ENCODE measurements around the gene FOXN1. TPM values are rescaled to one million over a fixed set of nuclear protein-coding genes. Genes with fewer than 3 reads are reported as not detected.

The FOXN1 gene
- total and polyA plus RNA-seq, 2 of the 4 experiments (the other 2 are of a cell fraction) = not detected

- no peak overlapping the region for H3K14ac ChIP-seq (replicated peaks; ENCODE audit: low read depth, low read length)
- H2BK20ac ChIP-seq (ENCODE audit: low read depth, low read length) = no peak overlapping the region
- H3K9me3 ChIP-seq (ENCODE audit: control insufficient read depth, insufficient read depth, low read length) = no peaks in the 10 kb centered on the region
- H2AFZ ChIP-seq (replicated peaks; ENCODE audit: low read length, poor library complexity) = no peak overlapping the region
- H3K56ac ChIP-seq (ENCODE audit: extremely low read depth, insufficient read depth, low read length) = no peak overlapping the region
- TF ChIP-seq POLR2A (IDR thresholded peaks at IDR 0.05; ENCODE audit: low read depth, low read length) (no peak), USF2 (IDR thresholded peaks at IDR 0.05; ENCODE audit: low read depth, low read length) (no peak), RAD21 (IDR thresholded peaks at IDR 0.05; ENCODE audit: low read length) (no peak), CEBPB (IDR thresholded peaks at IDR 0.05; ENCODE audit: low read depth, low read length) (no peak), MAZ (IDR thresholded peaks at IDR 0.05; ENCODE audit: borderline replicate concordance, low read depth, low read length) (no peak), RCOR1 (IDR thresholded peaks at IDR 0.05; ENCODE audit: insufficient replicate concordance, low read length) (no peak), RFX5 (IDR thresholded peaks at IDR 0.05; ENCODE audit: low read depth, low read length) (no peak), FOS (IDR thresholded peaks at IDR 0.05; ENCODE audit: low read depth, low read length) (no peak), BHLHE40 (IDR thresholded peaks at IDR 0.05; ENCODE audit: low read depth, low read length) (no peak), MAFK (IDR thresholded peaks at IDR 0.05; ENCODE audit: low read depth, low read length) (no peak), NFE2L2 (IDR thresholded peaks at IDR 0.05; ENCODE audit: low read depth, low read length) (no peak)
- TF ChIP-seq, protein P1, sequence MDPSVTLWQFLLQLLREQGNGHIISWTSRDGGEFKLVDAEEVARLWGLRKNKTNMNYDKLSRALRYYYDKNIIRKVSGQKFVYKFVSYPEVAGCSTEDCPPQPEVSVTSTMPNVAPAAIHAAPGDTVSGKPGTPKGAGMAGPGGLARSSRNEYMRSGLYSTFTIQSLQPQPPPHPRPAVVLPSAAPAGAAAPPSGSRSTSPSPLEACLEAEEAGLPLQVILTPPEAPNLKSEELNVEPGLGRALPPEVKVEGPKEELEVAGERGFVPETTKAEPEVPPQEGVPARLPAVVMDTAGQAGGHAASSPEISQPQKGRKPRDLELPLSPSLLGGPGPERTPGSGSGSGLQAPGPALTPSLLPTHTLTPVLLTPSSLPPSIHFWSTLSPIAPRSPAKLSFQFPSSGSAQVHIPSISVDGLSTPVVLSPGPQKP (IDR thresholded peaks at IDR 0.05; ENCODE audit: borderline replicate concordance, low read depth, low read length) = no peak
- TF ChIP-seq, protein P2, sequence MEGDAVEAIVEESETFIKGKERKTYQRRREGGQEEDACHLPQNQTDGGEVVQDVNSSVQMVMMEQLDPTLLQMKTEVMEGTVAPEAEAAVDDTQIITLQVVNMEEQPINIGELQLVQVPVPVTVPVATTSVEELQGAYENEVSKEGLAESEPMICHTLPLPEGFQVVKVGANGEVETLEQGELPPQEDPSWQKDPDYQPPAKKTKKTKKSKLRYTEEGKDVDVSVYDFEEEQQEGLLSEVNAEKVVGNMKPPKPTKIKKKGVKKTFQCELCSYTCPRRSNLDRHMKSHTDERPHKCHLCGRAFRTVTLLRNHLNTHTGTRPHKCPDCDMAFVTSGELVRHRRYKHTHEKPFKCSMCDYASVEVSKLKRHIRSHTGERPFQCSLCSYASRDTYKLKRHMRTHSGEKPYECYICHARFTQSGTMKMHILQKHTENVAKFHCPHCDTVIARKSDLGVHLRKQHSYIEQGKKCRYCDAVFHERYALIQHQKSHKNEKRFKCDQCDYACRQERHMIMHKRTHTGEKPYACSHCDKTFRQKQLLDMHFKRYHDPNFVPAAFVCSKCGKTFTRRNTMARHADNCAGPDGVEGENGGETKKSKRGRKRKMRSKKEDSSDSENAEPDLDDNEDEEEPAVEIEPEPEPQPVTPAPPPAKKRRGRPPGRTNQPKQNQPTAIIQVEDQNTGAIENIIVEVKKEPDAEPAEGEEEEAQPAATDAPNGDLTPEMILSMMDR (conservative IDR thresholded peaks at IDR 0.05; ENCODE audit: low read depth, low read length) = no peak
- no peak overlapping the region for H3K23ac ChIP-seq (ENCODE audit: low read depth, low read length)
- no peaks in the 10 kb centered on the region for H3K79me1 ChIP-seq (ENCODE audit: low read depth in 1 of 2, low read length in 2 of 2)
- ChIA-PET CTCF (interaction anchor here (0.9 to 1.3 kb wide), 2 partner anchors 39 to 117 kb away, joined by 4 read pairs; no protein-coding TSS in a partner anchor), POLR2A (ENCODE audit: unreplicated experiment) (no interaction called here)
- in situ Hi-C loops (cut with MboI; ENCODE audit: low sequenced_read_pairs) = loop anchor here (5.0 to 10.0 kb wide), 2 partner anchors 42 to 119 kb away; partner anchors contain the start of gene RSKR
- dilution Hi-C loops (cut with HindIII; ENCODE audit: low sequenced_read_pairs, unreplicated experiment) = no loop called here
- peaks cover 22% of the 10 kb centered on the region for H3K27me3 ChIP-seq (ENCODE audit: control insufficient read depth, insufficient read depth, low read length)
- no peak overlapping the region for H3K4me3 ChIP-seq (ENCODE audit: insufficient read depth, low read depth, low read length)
- no peak overlapping the region for H2BK5ac ChIP-seq (ENCODE audit: low read depth, low read length, poor library complexity, severe bottlenecking)
- H3K9ac ChIP-seq (ENCODE audit: low read depth, low read length) = no peak overlapping the region
- H4K20me1 ChIP-seq (ENCODE audit: insufficient read depth, low read length) = 0 out of 2 replicates have a peak, but pooled peaks cover 5% of the 10 kb centered on the region
- no TSS peak for BruUV-seq (replicated peaks)
- no peak overlapping the region for H3K4me2 ChIP-seq (ENCODE audit: low read depth, low read length)
- H3K4ac ChIP-seq (ENCODE audit: low read depth, low read length) = no peak overlapping the region
- no peak overlapping the region for H4K91ac ChIP-seq (ENCODE audit: insufficient read depth, low read depth, low read length)
- peaks cover 6% of the 10 kb centered on the region; the same call in 1 of the 2 replicates for H3K4me1 ChIP-seq (ENCODE audit: control insufficient read depth, insufficient read depth, low read length)
- 76% methylated on average over 5 of the region's 8 CpGs; no CpG with 5 or more reads in 1 of the 2 experiments for WGBS, 2 experiments (ENCODE audit: extremely low coverage in 2 of 2, insufficient read length in 1 of 2)
- H2BK15ac ChIP-seq (ENCODE audit: low read depth, low read length) = no peak overlapping the region
- intact Hi-C loops (cut with micrococcal nuclease) = no loop called here
- H4K5ac ChIP-seq (ENCODE audit: low read depth, low read length) = no peak overlapping the region
- H3K18ac ChIP-seq (ENCODE audit: low read depth, low read length) = no peak overlapping the region
- H2BK120ac ChIP-seq (ENCODE audit: low read depth, low read length) = no peak overlapping the region
- DNase-seq (no peak), ATAC-seq (ENCODE audit: low read depth) (no peak)
- H4K8ac ChIP-seq (ENCODE audit: low read depth in 2 of 2, low read length in 2 of 2) = no peak overlapping the region
- no peak overlapping the region for H3K27ac ChIP-seq (ENCODE audit: insufficient read depth, low read length)
- no peak overlapping the region for H2AK5ac ChIP-seq (ENCODE audit: low read depth, low read length)
- H2AK9ac ChIP-seq (replicated peaks; ENCODE audit: low read depth, low read length, poor library complexity) = no peak overlapping the region
- no peaks in the 10 kb centered on the region for H3K36me3 ChIP-seq (ENCODE audit: control insufficient read depth, insufficient read depth, low read length)
- H3K9me1 ChIP-seq (ENCODE audit: insufficient read depth, low read length) = no peaks in the 10 kb centered on the region
These were observed 10.5 kb upstream of the FOXN1 start for GRCh38 chr17:28495635-28496034.
